Renal pelvis (tissue), 4 donors: ENCODE results near the gene HK2. TPM values are rescaled to one million over a fixed set of nuclear protein-coding genes. Genes with fewer than 3 reads are reported as not detected.
"Not testable (repeated sequence)": the region's sequence is repeated elsewhere in the genome, so short reads cannot be mapped to it uniquely, and the experiment has no call there.

Experiments used
- DNase-seq: peaks from one replicate; pipeline ENCODE4 v3.0.0-alpha.2; 2013
- polyA plus RNA-seq, 3 donors: library from polyadenylated mRNA; unstranded; fragments of 120-200 nt; gene quantifications; one replicate each; pipeline ENCODE4 v1.2.1, GENCODE V29; 2013; ENCODE audit not compliant: insufficient read length in 3 of 3

The HK2 gene
- polyA plus RNA-seq, 3 donors, result 12.4 to 14.0 (median 12.5) TPM

DNA sequence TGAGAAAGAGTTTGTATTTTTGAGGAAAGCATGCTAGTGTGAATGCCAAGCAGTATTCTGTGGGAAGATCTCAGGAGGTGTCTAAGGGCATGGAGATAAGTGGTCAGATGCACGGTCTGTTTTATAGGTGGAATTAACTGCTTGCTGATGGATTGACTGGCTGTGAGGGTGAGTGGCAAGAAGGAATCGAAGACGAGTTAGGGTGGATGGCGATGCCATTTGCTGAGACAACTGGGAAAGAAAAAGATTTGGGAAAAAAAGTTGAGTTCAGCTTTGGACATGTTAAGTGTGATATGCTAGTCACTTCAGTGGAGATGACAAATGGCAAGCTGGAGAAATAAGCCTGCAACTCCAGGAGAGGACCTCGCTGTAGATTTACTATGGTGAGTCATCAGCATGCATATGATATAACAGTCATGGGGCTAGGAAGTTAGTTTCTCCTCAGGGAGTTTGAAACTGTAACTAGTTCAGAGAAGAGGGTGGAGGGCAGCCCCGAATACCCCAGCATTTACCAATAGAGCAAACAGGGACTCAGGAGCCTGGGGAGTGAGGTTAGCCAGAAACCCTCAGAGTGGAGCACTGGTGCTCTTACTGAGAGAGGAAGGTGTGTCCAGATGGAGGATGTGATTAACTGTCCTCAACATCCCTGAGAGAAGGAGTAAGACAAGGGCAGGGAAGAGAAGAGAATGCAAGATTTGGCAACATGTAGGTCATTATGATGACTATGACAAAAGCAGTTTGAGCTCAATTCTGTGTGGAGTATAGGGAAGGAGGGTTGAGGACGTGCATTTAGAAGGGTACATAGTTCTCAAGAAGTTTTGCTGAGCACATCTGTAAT lies 2.0 kb upstream of the HK2 start:
- DNase-seq, result no peak

DNA sequence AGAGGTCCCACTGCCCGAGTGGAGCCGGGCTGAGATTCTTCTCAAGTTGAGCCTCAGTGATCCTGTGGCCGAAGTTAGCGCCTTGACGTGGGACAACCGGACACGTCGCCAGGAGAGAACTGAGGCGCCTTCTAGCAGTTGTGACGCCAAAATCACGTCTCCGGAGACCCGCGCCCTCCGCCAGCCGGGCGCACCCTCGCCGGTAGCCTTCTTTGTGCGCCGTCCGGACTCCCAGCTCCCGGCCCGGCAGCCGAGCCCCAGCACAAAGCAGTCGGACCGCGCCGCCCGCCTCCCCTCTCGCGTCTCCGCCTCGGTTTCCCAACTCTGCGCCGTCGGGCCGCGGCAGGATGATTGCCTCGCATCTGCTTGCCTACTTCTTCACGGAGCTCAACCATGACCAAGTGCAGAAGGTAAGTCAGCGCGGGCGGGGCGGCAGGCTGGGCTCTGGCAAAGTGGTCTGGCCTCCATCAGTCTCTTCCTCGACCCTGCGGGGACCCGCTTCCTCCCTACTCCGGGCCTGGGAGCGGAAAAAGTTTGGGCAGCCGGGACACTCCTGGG lies 386 bp downstream of the HK2 start:
- DNase-seq, result not testable (repeated sequence)

DNA sequence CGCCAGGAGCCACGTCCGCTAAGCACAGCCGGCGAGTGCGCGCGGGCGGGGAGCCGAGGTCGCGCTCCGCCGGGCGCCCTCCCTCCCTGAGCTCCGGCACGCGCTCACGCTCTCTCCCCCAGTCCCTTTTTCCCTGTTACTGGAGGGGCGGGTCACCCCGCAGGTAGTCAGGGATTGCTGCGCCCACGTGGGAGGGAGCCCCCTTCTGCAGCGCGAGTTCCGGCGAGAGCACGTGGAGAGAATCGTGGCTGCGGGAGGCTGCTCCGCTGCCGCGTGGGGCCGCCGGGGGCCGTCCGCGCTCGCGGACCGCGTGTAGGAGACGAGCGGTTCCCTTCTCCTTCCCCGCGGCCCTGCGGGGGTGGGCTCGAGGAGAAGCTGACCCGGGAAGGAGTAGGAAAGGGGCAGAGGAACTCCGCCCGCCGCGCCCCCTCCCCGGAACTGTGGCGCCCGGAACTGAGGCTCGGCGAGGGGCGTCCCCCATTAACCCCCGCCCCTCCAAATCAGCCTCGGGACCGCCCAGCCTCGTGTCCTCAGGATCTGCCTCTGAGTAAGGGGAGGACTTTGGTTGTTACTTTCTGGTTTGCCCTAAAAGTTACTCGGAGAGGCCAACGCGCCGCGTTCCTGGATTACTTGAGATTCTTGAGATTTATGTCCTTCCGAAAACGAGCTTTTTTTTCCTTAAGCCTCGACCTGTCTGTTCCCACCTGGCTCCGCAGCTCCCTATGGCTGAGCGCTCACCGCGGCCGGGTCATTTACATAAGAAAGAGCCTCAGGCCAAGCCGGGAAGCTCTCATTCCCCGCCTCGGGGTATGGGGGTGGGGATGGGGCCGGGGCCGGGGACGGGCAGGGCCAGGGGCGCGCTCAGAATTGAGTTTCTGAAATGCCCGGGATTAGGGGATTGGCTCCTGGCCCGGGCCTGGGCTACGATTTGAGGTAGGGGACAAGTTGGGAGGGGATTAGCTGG lies 1.1 kb downstream of the HK2 start:
- DNase-seq, result peak; percentile 69

DNA sequence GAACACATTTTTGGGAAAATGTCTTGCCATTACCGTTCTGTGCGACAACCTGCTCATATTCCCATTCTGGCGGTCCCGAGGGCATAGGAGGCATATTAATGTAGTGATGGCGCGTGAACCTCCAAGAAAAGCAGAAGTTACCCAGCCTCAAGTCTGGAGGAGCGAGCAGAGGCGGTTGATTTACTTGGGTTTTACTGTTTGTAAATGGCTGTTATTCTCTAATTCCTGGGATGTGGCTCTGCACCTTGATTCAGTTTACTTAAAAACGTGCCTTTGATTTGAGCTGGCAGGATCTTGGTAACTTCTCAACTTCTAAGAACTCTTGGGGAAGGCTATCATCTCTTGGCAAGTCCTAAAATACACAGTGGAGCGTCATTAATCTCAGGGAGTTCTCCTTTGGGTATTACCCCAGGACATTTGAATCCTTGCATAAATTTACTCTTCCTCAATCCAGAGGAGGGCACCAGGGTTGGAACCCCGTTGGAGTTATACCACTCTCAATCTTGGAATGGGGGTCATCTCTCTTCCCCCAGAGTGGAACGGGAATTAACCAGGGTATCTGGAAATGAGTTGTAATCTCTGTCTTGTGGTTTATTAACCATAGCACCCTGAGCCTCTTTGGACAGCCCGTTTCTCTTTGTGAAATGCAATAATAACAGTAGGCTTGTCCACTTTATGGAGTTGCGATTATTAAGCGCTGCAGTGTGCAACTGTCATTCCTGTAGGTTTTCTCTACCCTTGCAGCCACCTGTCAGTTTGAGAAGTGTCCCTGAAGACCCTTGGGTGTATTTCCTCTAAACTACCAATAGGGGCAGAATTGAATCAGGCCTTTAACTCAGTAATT lies 2.1 kb downstream of the HK2 start:
- DNase-seq, result peak; percentile 40

DNA sequence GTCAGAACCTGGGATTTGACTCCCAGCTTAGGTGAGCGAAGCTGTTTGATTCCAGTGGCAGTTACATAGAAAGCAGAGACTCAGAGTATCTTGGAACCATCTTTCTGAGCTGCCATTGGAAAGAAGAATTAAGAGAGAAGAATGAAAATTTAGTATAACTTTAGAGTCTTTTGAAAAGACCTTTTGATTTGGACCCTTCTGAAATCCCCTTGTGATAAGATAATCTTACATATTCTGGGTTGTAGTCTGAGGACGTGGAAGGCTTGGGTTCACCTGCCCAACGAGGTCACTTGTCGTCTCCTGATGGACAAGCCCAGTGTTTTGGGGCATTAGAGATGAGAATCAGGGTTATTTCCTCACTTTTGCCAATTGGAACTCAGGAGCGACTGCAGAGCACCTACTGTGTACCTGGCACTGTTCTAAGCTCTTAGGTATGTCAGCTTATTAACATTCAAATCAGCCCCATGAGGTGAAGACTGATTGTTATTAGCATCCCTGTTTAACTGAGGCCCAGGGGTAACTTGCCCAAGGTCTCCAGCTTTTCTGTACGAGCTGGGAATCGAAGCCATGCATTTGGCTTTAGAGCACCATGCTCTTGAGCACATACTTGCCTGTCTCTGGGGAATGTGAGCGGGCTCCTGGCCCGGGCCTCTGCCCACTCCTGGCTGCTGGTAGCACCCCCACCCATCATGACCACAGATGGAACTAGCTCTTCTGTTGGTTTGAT lies 2.9 kb downstream of the HK2 start:
- DNase-seq, result no peak

DNA sequence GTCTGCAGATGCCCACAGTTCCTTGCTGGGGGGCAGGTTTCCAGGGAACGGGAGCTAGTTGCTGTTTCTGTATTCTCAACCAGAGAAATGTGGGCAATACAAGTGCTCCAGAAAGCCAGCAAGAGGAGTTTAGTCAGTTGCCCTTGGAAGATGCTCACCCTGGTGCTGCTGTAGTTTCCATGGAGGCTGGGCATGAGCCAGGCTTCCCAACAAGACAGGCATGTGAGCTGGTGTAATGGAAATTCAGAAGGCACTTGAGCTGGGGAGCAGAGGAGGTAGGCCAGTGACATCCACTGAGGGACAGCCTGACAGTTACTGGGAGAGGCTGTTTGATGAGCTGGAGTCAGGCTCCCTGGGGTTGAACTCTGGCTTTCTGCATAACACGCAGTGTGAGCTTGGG lies 7.7 kb downstream of the HK2 start:
- no peak for DNase-seq

DNA sequence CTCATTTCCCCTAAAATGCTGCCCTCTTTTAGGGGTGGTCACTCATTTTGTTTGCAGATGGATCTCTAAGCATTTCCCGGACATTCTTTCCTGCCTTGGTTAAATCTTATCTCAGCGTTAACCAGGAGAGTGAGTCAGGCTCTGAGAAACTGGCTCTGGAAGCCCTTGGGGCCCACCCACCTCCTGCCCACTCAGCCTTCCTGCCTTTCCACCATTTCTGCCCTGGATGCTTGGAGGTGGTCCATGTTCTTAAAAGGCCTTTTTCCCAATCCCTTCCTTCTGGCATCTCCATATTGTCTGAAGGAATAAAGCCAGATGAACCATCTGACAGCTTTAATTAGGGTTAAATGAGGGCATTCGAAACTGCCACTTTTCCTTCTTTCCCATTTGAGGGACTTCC lies 9.5 kb downstream of the HK2 start:
- DNase-seq, result no peak

DNA sequence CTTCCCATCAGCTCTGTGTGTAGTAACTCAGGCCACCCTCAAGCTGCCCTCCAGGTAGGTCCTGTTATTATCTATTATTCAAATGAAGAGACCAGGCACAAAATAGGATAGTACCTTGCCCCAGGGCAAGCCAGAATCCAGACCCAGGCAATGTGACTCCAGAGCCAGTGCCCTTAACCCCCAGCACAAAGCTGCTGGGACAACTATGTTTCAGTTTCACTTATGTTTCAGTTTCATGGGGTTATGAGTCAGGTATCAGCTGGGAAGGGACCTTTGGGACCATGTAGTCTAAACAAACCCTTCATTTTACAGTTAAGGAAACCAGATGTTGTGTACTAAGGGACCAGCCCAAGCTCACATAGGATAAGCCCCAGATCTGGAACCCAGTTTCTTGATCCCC lies 10.0 kb downstream of the HK2 start:
- DNase-seq, result no peak

DNA sequence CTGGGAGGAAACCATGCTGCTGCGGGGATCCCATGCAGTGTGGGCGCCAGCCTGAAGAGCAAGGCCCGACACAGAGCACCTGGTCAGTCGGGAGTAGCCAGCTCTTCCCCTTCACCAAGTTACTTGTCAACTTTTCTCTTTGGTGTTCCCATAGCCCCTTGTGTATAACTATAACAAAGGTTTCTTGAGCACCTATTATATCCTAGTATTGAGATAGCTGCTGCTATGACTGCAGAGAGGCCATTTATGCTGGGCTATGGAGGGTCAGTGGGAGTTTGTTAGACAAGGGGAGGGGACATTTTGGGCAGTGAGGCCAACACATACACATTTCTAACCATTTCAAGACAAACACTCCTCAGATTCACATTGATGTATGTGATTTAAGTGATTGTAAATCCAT lies 10.8 kb downstream of the HK2 start:
- no peak for DNase-seq

DNA sequence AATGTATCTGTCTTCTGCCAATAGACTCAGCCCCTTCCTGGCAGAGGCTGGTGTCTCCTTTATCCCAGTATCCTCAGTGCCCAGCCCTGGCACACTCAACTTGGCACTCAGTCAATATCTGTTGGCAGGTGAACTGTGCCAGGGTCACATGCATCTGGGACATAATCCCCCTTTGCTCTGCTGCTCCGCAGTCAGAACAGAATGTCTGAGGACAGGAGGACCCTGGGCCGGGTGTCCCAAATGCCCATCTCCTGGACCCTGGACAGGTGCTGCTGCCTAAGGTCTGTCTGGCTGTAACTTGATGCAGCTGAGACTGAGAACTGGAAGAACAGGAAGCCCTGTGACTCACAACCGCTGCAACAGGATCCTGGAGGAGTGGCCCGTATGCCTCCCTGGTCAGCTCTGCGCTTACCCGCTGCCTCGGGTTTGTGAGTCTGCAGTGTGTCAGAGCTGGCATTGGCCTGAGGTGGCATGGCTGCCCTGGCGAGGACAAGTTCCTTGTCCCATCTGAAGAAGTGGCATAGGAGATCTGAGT lies 11.4 kb downstream of the HK2 start:
- DNase-seq, result peak; percentile 61

DNA sequence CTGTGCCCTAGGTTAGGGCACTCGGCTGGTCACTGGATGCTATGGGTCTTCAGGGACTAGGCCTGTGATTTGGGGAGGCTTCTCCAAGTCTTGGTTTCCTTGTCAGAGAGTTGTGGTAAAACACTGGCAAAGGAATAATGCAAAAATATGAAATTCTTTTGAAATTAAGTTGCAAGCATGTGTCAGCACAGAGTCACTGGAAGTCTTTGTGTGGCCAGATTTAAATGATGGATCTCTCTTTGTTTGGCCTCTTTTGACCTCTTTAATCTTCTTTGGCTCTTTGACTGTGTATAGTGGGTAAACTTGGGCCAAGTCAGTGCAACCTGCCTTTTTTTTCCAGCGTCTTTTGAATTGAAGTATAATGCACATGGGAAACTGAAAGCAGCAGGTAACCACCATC lies 12.1 kb downstream of the HK2 start:
- DNase-seq, result no peak

DNA sequence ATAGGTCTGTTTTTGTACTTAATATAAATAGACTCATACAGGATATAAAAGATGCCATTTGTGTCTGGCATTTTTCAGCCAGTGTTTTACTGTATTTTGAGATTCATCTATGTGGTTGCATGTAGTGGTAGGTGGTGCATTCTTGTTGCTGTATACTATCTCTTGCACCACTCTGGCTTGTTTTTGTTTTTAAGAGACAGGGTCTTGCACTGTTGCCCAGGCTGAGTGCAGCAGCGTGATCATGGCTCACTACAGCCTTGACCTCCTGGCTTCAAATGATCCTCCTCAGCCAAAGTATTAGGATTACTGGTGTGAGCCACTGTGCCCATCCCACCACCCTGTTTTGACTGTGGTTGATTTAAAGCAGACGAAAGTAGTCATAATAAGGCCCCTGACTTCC lies 12.6 kb downstream of the HK2 start:
- DNase-seq, result no peak

DNA sequence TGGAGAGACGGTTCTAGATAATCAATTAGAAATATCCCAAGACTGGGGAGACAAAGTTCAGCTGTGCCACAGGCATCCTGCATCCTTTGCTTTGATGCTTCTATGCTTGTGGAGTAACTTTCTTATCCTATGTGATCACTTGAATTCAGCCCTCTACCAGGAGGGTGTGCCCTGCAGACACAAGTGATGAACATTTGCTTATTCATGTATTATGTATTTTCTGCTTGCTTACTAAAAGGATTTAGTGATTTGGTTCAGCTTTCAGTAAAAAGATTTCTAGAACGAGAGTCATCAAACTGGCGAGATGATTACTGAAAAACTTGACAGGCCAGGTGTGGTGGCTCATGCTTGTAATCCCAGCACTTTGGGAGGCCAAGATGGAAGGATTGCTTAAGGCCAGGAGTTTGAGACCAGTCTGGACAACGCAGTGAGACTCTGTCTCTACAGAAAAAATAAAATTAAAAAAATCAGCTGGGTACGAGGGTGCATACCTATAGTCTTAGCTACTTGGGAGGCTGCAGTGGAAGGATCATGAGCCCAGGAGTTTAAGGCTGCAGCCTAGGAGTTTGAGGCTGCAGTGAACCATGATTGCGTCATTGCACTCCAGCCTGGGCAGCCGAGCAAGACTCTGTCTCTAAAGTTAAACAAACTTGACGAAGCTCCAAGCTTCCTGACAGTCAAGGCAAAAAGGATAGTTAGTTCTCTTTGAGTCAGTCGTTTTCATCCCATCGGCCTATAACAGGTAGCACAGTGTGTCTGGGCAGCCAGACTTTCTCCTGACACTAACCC lies 13.3 kb downstream of the HK2 start:
- no peak for DNase-seq

DNA sequence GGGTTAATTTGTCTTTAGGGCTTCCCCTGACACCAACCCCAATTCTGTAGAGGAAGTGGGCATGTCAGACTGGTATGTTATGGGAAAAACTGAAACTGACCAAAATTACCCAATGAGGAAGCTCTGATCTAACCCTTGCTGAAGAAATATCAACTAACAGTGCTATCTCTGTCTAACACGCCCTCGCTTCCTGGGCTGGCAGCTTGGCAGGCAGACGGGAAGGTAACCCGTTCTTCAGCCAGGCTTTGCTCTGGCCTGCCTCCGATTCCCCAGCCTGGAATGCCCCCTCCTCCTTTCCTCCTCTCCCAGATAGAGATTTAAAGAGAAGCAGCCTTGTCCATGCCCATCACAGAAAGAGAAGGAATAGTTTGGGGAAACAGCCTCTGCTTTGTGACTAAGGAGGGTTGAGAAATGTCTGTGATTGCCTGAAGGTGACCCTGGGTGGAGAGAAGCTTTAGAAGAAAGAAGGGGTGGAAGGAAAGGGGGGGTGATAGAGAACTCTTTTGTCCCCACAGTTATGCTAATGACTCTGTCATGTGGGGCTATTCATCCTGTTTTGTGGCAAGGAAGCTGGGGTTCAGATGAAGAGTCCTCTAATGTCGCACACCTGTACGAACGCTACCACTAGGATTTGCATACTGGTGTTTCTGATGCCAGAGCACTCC lies 15.4 kb downstream of the HK2 start:
- no peak for DNase-seq

DNA sequence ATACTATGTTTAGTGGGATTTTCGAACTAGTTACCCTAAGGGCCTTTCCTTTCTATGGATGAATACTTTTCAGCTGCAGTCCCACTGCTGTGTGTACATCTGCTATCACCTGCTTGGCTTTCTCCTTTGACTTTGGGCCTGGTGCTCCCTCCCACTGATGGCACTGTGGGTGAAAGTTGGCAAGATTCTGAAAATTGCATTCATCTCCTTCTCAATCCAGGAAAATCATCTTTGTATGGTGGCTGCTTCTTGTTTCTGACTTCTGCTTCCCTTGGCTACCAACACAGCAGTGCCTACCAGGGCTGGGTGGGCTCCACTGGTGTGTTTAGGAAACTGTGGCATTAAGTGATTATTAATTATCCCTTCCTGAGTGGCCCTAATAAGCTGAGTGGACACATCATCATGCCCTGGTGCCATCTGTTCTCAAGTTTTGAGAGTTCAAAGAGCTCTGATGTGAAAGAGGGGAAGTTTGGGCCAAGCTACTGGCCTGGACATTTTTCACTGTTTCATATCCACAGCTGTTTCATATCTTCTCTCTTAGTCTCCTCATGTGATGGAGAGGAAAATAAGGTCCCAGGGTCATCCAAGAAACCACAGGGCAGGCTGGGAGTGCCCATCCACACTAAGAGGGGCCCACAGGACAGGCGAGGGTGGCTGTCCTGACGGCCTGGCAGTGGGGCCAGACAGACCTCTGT lies 16.7 kb downstream of the HK2 start:
- no peak for DNase-seq

DNA sequence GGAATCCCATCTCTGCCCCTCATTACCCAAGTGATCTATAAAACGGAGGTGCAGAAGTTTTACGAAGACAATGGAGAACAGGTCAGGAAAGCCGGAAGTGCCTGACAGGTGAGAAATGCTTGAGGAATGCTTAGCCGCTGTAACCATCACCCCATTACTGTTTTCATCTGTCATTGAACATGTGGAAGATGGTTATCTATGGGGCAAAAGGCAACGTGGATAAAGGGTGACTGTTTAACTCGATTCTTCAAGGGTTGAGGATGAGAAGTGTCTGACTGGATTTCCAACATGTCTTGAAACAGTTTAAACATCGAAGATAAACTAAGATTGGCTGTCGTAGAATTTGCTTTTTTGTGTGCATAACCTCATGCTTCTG lies 17.3 kb downstream of the HK2 start:
- DNase-seq, result no peak

DNA sequence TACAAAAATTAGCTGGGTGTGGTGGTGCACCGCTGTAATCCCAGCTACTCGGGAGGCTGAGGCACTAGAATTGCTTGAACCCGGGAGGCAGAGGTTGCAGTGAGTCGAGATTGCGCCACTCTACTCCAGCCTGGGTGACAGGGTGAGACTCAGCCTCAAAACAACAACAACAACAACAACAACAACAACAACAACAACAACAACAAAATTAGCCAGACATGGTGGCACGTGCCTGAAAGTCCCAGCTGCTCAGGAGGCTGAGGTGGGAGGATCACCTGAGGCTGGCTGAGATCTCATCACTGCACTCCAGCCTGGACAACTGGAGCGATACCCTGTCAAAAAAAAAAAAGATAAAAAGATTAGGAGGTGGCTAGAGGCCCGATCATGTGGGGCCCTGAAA lies 19.4 kb downstream of the HK2 start:
- not testable (repeated sequence) for DNase-seq

DNA sequence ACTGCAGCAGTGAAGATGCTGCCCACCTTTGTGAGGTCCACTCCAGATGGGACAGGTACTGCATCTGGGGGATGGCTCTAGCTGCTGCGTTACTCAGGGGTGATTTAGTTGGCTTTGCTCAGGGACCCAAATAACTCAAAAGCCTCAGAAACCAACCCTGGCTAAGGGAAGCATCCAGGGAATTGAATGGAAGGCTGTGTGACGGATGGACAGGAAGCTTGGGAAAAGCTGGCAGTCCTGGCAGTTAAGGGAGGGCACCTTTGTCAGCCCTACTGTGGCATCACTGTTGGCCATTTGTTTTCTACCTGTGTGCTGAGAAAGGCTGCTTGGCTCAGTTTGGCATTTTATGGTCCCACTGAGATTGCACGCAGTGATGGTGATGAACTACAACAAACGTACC lies 20.5 kb downstream of the HK2 start:
- no peak for DNase-seq
